RPMI7951 (cell line): ENCODE measurements around the gene STARD8. TPM values are rescaled to one million over a fixed set of nuclear protein-coding genes. Genes with fewer than 3 reads are reported as not detected.

Experiments used
- DNase-seq: peaks from one replicate; pipeline ENCODE4 v3.0.0-alpha.2; 2012; ENCODE audit warnings: low read depth
- total RNA-seq: library from RNA; depleted of rRNA; stranded (reverse); fragments of >200 nt; shearing (Covaris generic); gene quantifications from 2 replicates; pipeline ENCODE4 v1.2.3, GENCODE V29; 2014; rRNA removed

Gene STARD8
- total RNA-seq, 1 experiment from 2014 or later, result 10.2 TPM

DNA sequence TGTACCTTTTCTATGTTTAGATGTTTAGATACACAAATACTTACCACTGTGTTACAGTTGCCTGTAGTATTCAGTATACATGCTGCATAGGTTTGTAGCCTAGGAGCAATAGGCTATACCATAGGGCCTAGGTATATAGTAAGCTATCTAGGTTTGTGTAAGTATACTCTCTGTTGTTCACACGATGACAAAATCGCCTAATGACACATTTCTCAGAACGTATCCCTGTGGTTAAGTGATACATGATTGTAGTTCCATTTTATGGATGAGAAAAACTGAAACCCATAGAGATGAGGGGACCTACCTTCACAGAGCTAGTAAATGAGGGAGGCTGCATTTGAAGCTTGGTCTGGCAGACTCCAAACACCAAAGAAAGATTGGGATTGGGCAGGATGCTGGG is 102.0 kb downstream of the STARD8 start:
- DNase-seq, result no peak

DNA sequence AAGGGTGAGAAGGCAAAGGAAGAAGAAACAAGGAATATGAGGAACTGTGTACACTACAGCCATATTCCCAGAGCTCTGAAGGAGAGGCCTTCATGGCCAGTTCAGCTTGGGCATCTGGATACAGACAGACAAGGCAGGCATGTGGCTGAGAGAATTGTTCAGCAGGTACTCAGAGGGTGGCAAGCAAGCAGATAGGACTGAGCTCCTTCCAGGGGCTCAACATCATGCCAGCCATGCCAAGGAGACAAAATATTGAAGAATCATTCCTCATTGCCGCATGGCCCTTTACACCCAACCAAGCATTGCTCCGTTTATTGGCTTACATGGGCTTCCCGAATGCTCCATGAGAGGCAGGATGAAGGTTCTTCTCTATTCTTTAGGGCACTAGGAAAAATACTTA is 102.8 kb downstream of the STARD8 start:
- DNase-seq, result no peak

DNA sequence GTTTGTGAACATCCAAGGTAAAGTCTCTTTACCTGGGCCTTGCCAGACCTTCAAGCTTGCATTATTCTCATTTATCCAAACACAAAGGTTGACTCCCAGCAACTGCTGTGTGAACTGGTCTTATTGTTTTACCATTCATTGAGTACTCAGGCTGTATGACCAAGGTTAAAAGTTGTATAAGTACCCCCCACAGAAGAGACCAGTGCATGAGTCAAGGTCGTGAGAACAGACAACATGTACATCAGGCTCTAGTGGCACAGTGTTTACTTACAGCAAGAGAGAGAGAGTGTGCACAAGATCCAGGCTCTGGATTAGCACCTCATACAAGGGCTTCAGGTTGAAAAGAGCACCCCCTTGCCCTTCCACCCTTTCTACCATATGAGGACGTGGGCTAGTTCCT is 103.9 kb downstream of the STARD8 start:
- no peak for DNase-seq

DNA sequence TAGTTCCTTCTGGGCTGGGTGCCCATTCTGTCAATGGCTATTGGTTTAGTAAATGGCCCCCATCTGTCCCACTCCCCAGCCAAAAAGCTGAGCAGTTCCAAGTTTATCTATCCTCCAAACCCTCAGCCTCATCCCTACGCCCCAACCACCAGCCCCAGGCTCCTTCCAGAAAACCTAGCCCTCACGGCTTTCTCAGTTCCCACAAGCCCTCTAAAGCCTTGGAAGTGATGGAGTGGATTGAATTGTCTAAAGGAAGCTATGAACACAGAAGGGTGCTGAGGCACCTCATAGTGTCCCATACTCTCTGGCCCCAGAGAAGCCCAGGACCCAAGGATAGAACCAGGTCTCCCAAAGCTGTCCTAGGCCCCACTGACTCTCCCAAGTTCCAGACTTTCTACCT is 105.8 kb downstream of the STARD8 start:
- DNase-seq, result no peak

DNA sequence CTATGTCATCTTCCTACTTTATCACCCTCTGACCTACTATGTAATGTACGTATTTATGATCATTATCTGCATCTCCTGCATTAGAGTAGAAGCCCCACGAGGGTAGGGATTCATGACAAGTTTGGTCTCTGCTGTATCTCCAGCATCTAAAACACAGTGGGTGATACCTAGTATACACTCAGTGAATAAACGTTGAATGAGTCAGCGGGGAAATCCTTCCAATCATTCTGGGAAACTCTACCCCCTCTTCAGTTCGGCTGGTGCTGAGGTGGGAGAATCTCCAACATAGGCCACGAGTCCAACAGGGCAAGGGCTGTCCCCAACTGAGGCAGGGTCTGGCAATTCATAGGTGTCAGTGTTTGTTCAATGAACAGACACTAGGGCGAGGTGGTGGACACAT is 106.9 kb downstream of the STARD8 start:
- DNase-seq, result no peak

DNA sequence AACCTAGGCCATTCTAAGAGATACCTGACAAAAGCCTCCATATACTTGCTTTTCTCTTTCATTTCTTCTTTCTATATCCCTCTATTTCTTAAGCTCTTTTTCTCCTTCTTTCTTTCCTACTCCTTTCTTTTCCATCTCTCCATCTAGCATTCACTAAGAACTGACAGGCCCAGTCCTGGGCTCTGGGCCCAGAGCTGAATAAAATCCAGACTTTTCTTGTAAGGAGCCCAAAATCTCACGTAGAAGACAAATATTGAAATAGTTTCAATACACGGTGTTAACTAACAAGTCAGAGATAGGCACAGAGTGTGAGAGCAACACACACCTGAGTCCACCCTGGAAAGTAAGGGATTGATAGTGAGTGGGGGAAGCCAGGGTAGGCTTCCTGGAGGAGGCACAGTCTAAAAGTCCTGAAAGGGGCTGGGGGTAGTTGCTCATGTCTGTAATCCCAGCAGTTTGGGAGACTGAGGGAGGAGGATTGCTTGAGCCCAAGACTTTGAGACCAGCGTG is 108.2 kb downstream of the STARD8 start:
- DNase-seq, result no peak

DNA sequence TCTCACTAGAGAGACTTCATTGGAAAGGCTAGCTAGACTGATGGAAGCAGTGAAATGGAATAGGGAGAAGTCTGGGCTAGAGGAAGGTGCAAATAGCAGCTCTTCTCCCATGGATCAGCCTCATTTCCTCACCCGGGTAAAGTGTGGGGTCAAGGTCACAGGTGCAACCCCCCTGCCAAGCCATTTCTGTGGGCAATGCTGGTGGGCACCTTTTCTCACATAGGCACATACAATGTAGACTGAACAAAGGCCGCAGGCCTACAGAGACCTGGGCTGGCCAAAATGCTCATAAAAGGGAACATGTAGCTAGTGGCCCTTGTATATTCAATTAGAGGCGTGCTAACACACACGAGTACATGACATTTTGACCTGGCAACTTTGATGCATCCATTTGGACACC is 109.9 kb downstream of the STARD8 start:
- DNase-seq, result no peak

DNA sequence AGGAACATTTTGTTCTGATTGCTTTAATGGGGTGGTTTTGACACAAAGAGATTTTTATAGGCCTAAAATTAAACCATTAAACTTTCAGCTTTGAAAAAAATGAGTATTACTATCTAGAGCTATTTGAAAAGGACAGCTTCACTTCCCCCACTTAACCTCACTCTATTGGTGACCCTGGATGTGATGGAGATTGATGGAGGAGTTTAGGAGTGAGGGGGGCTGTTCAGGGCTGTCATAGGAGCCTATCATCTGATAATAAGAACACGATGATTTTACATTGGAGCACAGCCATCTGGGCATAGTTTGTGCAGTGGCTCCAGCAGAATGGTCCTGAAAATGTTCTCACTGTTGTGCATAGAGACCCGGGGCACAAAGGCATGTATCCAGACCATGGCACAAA is 110.3 kb downstream of the STARD8 start:
- DNase-seq, result no peak

DNA sequence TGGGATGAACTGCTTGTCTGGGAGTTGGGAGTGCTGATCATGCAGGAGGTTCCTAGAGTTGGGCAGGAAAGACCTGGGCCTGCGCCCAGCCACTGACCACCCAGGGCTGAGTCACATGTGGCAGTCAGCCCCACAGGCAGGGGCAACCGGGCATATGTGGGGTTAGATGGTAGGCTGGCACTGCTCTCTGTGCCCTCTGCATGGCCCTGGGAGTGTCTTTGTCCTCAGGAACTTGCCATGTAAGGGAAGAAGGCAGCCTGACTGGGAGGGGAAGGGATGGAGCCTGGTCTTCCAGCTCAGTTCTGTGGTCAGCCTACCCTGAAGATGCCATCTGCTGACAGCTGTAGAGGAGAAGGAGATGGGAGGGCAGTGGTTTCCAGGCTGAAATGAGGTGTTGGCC is 111.2 kb downstream of the STARD8 start:
- DNase-seq, result no peak

DNA sequence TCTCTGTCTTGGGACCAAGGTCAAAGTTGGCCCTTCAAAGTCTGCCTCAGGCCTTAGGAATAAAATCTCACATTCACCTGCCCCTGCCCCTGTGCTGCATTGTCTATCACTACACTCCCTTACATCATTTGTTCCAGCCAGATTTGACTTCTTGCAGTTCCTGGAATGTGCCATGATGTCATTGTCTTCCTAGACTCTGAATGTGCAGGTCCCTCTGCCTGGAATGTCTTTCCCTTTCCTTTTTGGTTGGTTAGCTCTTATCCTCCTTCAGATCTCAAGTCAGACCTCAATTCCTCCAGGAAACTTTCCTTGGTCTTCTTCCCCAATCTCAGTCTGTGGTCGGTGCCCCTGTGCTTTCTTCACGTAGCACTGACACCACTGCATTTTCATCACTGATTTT is 113.6 kb downstream of the STARD8 start:
- DNase-seq, result no peak

DNA sequence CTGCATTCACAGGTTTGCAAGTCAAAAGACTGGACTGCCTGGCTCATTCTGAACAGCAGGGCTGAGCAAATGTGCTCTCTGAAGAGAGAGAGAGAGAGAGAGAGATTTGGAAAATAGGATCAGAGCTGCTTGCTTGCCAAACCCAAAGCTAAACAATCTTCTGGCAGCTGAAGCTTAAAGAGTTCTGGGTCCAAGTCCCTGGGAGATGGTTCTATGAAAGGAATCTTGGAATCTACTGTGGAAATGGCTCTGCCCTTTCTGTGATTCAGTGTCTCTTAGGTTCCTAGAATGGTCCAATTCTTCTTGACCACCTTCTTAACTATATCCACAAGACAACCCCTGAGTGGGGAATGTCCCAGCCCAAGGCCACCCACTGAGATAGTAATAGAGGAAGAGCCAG is 115.3 kb downstream of the STARD8 start:
- no peak for DNase-seq

DNA sequence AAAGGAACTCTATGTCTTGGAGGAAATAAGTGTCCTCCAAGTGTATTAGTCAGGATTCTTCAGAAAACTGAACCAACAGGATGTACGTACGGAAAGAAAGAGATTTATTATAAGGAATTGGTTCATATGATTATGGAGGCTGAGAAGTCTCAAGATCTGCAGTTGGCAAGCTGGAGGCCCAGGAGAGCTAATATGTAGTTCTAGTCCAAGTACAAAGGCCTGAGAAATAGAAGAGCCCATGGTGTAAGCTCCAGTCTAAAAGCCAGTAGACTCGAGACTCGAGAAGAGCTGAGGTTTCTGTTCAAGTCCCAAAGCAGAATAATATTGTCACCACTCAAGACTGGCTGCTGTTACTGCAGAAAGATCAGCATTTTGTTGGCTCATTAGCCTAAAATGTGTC is 116.0 kb downstream of the STARD8 start:
- no peak for DNase-seq

Other genes with a start within 250 kb of the STARD8 start
- 3.5 and 6.0 TPM in 2 replicates for gene OPHN1, start 214.2 kb upstream of the STARD8 start, total RNA-seq
- gene YIPF6, start 148.6 kb upstream of the STARD8 start, total RNA-seq, result 30.6 and 35.8 TPM in 2 replicates
- 10.1 and 15.1 TPM in 2 replicates for gene EFNB1, start 181.4 kb downstream of the STARD8 start, total RNA-seq